DMS79 treated with DMSO at 0.1 percent for 48 hours (cell line): Measurements from ENCODE around the gene CSF3.
"Not testable (repeated sequence)": the region's sequence is repeated elsewhere in the genome, so short reads cannot be mapped to it uniquely, and the experiment has no call there.

Source experiments
- DNase-seq: peaks from one replicate; lab custom pipeline; 2025; lab: John Stamatoyannopoulos, UW

Gene CSF3

GRCh38 chr17:39997543-39997942 lies 17.7 kb upstream of the CSF3 start:
- no peak for DNase-seq

GRCh38 chr17:39999067-39999466 lies 16.2 kb upstream of the CSF3 start:
- DNase-seq = no peak

- DNase-seq = no peak
Observed at GRCh38 chr17:40000161-40000560, 15.1 kb upstream of the CSF3 start.

GRCh38 chr17:40001335-40001734 lies 13.9 kb upstream of the CSF3 start:
- not testable (repeated sequence) for DNase-seq

GRCh38 chr17:40004072-40004471 lies 11.2 kb upstream of the CSF3 start:
- DNase-seq = no peak

- DNase-seq = no peak
Observed at GRCh38 chr17:40004712-40005111, 10.5 kb upstream of the CSF3 start.

GRCh38 chr17:40005520-40005919 lies 9.7 kb upstream of the CSF3 start:
- DNase-seq = no peak

GRCh38 chr17:40010946-40011500 lies 4.2 kb upstream of the CSF3 start:
- DNase-seq = not testable (repeated sequence)

GRCh38 chr17:40012017-40012647 lies 3.1 kb upstream of the CSF3 start:
- not testable (repeated sequence) for DNase-seq

- DNase-seq = no peak
Observed at GRCh38 chr17:40014375-40014980, 762 bp upstream of the CSF3 start.

- DNase-seq = no peak
Observed at GRCh38 chr17:40015998-40016985, 1.1 kb downstream of the CSF3 start.

GRCh38 chr17:40017422-40018080 lies 2.3 kb downstream of the CSF3 start:
- DNase-seq = no peak

GRCh38 chr17:40018211-40019121 lies 3.2 kb downstream of the CSF3 start:
- no peak for DNase-seq

GRCh38 chr17:40019140-40019991 lies 4.1 kb downstream of the CSF3 start:
- DNase-seq = no peak

GRCh38 chr17:40020146-40020545 lies 4.9 kb downstream of the CSF3 start:
- no peak for DNase-seq

GRCh38 chr17:40021451-40021971 lies 6.3 kb downstream of the CSF3 start:
- no peak for DNase-seq

GRCh38 chr17:40022497-40022896 lies 7.3 kb downstream of the CSF3 start:
- no peak for DNase-seq

GRCh38 chr17:40022961-40023541 lies 7.8 kb downstream of the CSF3 start:
- DNase-seq = peak; percentile 28

GRCh38 chr17:40023590-40024292 lies 8.5 kb downstream of the CSF3 start:
- peak; percentile 36 for DNase-seq
